Keratinocyte (primary cell): Measurements from ENCODE around the gene MYL5.

ENCODE experiments used
- EZH2 ChIP-seq: IDR thresholded peaks from one replicate; pipeline ENCODE4 v1.6.1; 2012; ENCODE audit warnings: inconsistent platforms, mild to moderate bottlenecking, low read length, moderate library complexity
- TF ChIP-seq, protein P1 (sequence below), 3 experiments: IDR thresholded peaks in 1 of 3; conservative IDR thresholded peaks in 1 of 3; optimal IDR thresholded peaks in 1 of 3; 2 replicates in 2 of 3; 3 replicates in 1 of 3; pipeline versions ENCODE3 to v1.5.1; 2011; ENCODE audit warnings: low read length in 3 of 3, mild to moderate bottlenecking in 3 of 3, moderate library complexity in 2 of 3, control low read depth in 1 of 3, inconsistent platforms in 1 of 3; ENCODE audit not compliant: insufficient read depth in 2 of 3; ENCODE audit errors: extremely low read depth in 1 of 3

DNA sequence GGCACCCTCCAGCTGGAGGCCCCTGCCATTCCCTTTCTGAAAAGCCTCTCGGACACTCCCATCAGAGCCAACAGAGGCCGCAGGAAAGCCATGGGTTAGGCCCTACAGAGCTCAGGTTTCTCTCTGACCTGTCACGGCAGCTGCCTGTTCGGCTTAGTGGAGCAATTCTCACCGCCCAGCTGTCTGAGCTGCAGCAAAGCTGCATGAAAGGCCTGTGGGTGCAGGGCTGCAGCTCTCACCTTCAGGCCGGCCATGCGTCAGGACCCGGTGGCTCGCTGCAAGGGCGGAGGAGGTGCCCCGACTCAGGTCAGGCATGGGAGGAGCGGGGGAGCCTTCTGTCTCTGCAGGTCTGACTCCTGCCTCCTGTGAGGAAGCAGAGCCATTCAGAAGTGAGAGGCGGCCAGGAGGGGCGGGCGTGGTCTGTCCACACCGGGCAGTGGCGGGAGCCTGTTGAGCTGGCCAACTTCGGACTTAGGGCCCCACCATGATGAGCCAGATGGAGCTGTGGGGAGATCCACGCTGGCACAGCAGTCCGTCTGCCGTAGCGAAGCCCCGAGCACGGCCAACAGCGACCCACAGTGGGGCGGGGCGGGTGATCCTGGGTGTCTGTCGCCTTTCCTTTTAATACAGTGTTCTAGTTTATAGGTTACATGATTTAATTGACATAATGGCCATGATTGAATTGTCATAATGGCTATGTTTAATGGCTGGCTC is 25.6 kb upstream of the MYL5 start:
- TF ChIP-seq, protein P1, sequence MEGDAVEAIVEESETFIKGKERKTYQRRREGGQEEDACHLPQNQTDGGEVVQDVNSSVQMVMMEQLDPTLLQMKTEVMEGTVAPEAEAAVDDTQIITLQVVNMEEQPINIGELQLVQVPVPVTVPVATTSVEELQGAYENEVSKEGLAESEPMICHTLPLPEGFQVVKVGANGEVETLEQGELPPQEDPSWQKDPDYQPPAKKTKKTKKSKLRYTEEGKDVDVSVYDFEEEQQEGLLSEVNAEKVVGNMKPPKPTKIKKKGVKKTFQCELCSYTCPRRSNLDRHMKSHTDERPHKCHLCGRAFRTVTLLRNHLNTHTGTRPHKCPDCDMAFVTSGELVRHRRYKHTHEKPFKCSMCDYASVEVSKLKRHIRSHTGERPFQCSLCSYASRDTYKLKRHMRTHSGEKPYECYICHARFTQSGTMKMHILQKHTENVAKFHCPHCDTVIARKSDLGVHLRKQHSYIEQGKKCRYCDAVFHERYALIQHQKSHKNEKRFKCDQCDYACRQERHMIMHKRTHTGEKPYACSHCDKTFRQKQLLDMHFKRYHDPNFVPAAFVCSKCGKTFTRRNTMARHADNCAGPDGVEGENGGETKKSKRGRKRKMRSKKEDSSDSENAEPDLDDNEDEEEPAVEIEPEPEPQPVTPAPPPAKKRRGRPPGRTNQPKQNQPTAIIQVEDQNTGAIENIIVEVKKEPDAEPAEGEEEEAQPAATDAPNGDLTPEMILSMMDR (optimal IDR thresholded peaks at IDR 0.05 in 1 of 3, IDR thresholded peaks at IDR 0.05 in 1 of 3, conservative IDR thresholded peaks at IDR 0.05 in 1 of 3; ENCODE audit: extremely low read depth in 1 of 3, insufficient read depth in 2 of 3, low read length in 3 of 3): no peak
- TF ChIP-seq EZH2: no peak
